ENCODE data around the gene YKT6.

The YKT6 gene

GRCh38 chr7:44262031-44262430, 61.3 kb downstream of the YKT6 start:
- H3K23ac ChIP-seq (ENCODE audit: low read length in 2 of 2), result no peak overlapping the region
- H3K14ac ChIP-seq (ENCODE audit: low read length in 2 of 2), result no peak overlapping the region
- H3K9ac ChIP-seq (ENCODE audit: low read length), result no peak overlapping the region
- H3K79me1 ChIP-seq (replicated peaks; ENCODE audit: low read length, poor library complexity, severe bottlenecking), result no peaks in the 10 kb centered on the region
- H4K8ac ChIP-seq (ENCODE audit: low read length), result no peak overlapping the region
- H3K4me3 ChIP-seq (ENCODE audit: insufficient read depth in 1 of 2, low read depth in 1 of 2, low read length in 2 of 2), result no peak overlapping the region
- DNase-seq, result no peak
- no peak overlapping the region for H2BK120ac ChIP-seq (ENCODE audit: low read depth, low read length)
- H3K18ac ChIP-seq (ENCODE audit: low read depth in 1 of 2, low read length in 2 of 2), result no peak overlapping the region
- no peak overlapping the region for H3K4me2 ChIP-seq (ENCODE audit: low read length, poor library complexity, severe bottlenecking)
- no peaks in the 10 kb centered on the region for H3K36me3 ChIP-seq (ENCODE audit: control insufficient read depth in 1 of 2, insufficient read depth in 2 of 2, low read depth in 1 of 2, low read length in 2 of 2)
- no peak overlapping the region for H3K27ac ChIP-seq (ENCODE audit: low read length, poor library complexity, severe bottlenecking)
- peaks cover 27% of the 10 kb centered on the region for H3K4me1 ChIP-seq (ENCODE audit: control insufficient read depth, insufficient read depth, low read depth, low read length)
- peaks cover 34 to 40% of the 10 kb centered on the region in 2 experiments for H3K27me3 ChIP-seq (ENCODE audit: control insufficient read depth in 1 of 2, insufficient read depth in 1 of 2, low read length in 2 of 2)
- no peak overlapping the region for H2BK12ac ChIP-seq (ENCODE audit: low read length in 2 of 2)
- H4K91ac ChIP-seq (ENCODE audit: low read length), result no peak overlapping the region
- H2AFZ ChIP-seq (ENCODE audit: low read depth, low read length), result no peak overlapping the region
- H2BK5ac ChIP-seq (ENCODE audit: low read depth, low read length, poor library complexity, severe bottlenecking), result no peak overlapping the region
- 92% methylated on average over 9 of the region's 9 CpGs for WGBS
- no peaks in the 10 kb centered on the region for H3K9me3 ChIP-seq (ENCODE audit: control insufficient read depth, low read length)
- no peak overlapping the region for H2AK5ac ChIP-seq (ENCODE audit: low read length, severe bottlenecking)
- no peak overlapping the region for H3K4ac ChIP-seq (ENCODE audit: low read depth in 1 of 2, low read length in 2 of 2)
- H2BK15ac ChIP-seq (ENCODE audit: low read depth, poor library complexity, severe bottlenecking), result no peak overlapping the region

GRCh38 chr7:44263326-44264082, 62.7 kb downstream of the YKT6 start:
- Histone ChIP-seq H4K91ac (ENCODE audit: low read length) (no peak overlapping the region), H2BK5ac (ENCODE audit: low read depth, low read length, poor library complexity, severe bottlenecking) (no peak overlapping the region), H3K4ac (ENCODE audit: low read depth in 1 of 2, low read length in 2 of 2) (no peak overlapping the region), H2AK5ac (ENCODE audit: low read length, severe bottlenecking) (no peak overlapping the region), H3K14ac (ENCODE audit: low read length in 2 of 2) (no peak overlapping the region), H4K8ac (ENCODE audit: low read length) (no peak overlapping the region), H3K79me1 (replicated peaks; ENCODE audit: low read length, poor library complexity, severe bottlenecking) (no peaks in the 10 kb centered on the region), H3K4me1 (ENCODE audit: control insufficient read depth, insufficient read depth, low read depth, low read length) (peaks cover 15% of the 10 kb centered on the region), H3K27me3 (ENCODE audit: control insufficient read depth in 1 of 2, insufficient read depth in 1 of 2, low read length in 2 of 2) (peaks cover 49 to 55% of the 10 kb centered on the region in 2 experiments), H3K36me3 (ENCODE audit: control insufficient read depth in 1 of 2, insufficient read depth in 2 of 2, low read depth in 1 of 2, low read length in 2 of 2) (no peaks in the 10 kb centered on the region), H2BK15ac (ENCODE audit: low read depth, poor library complexity, severe bottlenecking) (no peak overlapping the region), H3K9ac (ENCODE audit: low read length) (no peak overlapping the region), H2AFZ (ENCODE audit: low read depth, low read length) (no peak overlapping the region), H3K23ac (ENCODE audit: low read length in 2 of 2) (no peak overlapping the region), H2BK12ac (ENCODE audit: low read length in 2 of 2) (no peak overlapping the region), H3K18ac (ENCODE audit: low read depth in 1 of 2, low read length in 2 of 2) (no peak overlapping the region), H3K27ac (ENCODE audit: low read length, poor library complexity, severe bottlenecking) (no peak overlapping the region), H2BK120ac (ENCODE audit: low read depth, low read length) (no peak overlapping the region), H3K9me3 (ENCODE audit: control insufficient read depth, low read length) (no peaks in the 10 kb centered on the region), H3K4me2 (ENCODE audit: low read length, poor library complexity, severe bottlenecking) (no peak overlapping the region), H3K4me3 (ENCODE audit: insufficient read depth in 1 of 2, low read depth in 1 of 2, low read length in 2 of 2) (no peak overlapping the region)
- no peak for DNase-seq
- WGBS, result 85% methylated on average over 18 of the region's 20 CpGs
